ENCODE measurements around the gene CEP170B. TPM values are rescaled to one million over a fixed set of nuclear protein-coding genes. Genes with fewer than 3 reads are reported as not detected.

CEP170B gene
- total and polyA plus RNA-seq, 2 of the 8 experiments (the other 6 are each of a cell fraction or from before 2014, with no cell fraction given), result 9.1 to 33.8 TPM

DNA sequence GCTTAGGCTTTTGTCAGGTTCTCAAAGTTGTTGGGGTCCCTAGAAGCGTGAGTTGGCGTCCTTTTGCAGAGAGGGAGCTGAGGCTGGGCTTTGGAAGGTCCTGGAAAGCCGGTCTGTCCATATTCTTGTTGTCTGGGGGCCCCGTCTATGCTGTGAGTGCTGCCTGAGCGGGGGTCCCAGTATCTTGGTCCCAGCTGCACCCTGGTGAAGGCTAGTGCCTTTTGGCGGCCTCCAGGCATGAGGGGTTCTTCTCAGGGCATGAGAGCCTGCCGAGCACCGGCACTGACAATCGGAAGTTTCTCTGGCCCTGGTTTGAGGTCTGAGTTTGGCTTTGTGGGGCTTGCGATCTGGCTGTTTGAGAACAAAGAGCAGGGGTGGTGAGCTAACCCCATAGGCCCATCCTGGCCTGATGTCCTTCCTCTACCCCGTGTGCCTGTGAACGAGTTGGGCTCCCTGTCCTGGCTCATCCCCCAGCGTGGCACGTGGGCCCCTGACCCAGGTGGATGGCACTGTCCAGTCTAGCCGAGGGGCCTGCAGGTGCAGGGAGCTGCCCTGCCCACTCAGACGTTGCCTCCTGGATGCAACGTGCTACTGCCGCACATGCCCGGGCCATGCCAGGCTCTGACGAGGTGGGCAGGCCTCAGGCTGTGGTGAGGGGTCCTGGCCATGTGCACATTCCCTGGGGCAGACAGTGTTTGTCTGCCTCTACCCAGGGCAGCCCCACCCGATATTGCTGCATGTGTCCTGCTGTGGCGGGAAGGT is 3.9 kb downstream of the CEP170B start (continued):
- TF ChIP-seq EZH2 (IDR thresholded peaks at IDR 0.05; ENCODE audit: low read depth, low read length, severe bottlenecking), result no peak
- TF ChIP-seq EGR1 (IDR thresholded peaks at IDR 0.05; ENCODE audit: borderline replicate concordance, low read depth, low read length), result no peak
- no peak for TF ChIP-seq RAD21 (IDR thresholded peaks at IDR 0.05 in 1 of 2, conservative IDR thresholded peaks at IDR 0.05 in 1 of 2; ENCODE audit: low read depth in 2 of 2, low read length in 2 of 2)

Data from H1 (cell line).